GM12878 (cell line): ENCODE data around the gene KRT6B. TPM values are rescaled to one million over a fixed set of nuclear protein-coding genes. Genes with fewer than 3 reads are reported as not detected.

ENCODE experiments used
- ATAC-seq: fragments of 200-7000 bp; cut with Tn5 transposase; 3 replicates; pipeline ENCODE4 v1.9.1; 2020; ENCODE audit warnings: mild to moderate bottlenecking, moderate library complexity
- BruUV-seq: library from RNA; stranded (reverse); fragments of 400-500 nt; replicated peaks from 2 replicates; lab custom pipeline; 2021; lab: Mats Ljungman, UMichigan
- CTCF ChIA-PET: fragments of 300-600 bp; sonication (Branson Sonifier 250); formaldehyde crosslinking; extraction: SDS; loops from one replicate; lab custom pipeline; 2021; ENCODE audit warnings: inconsistent platforms; lab: Yijun Ruan, JAX
- POLR2A ChIA-PET: fragments of 350-600 bp; formaldehyde crosslinking; extraction: SDS; loops from one replicate; lab custom pipeline; 2021; ENCODE audit warnings: inconsistent platforms; lab: Charles Lee
- RAD21 ChIA-PET: fragments of 300-600 bp; sonication (Branson Sonifier 250); formaldehyde crosslinking; loops from one replicate; lab custom pipeline; 2023; ENCODE audit warnings: antibody characterized with exemption; ENCODE audit not compliant: unreplicated experiment; lab: Charles Lee
- SMC1A ChIA-PET: fragments of 300-600 bp; sonication (Branson Sonifier 250); formaldehyde crosslinking; loops from one replicate; lab custom pipeline; 2023; ENCODE audit not compliant: unreplicated experiment, uncharacterized antibody; lab: Charles Lee
- DNase-seq: peaks from one replicate; pipeline ENCODE4 v3.0.0-alpha.2; 2011; ENCODE audit warnings: low read depth, low spot score
- FAIRE-seq: peaks from 3 replicates; lab custom pipeline; 2011; peaks lifted over from hg19 to GRCh38; lab: Jason Lieb, UNC
- H2AFZ ChIP-seq: 2 replicates; pipeline ENCODE4 v1.6.0; 2011; ENCODE audit warnings: low read depth, low read length, control low read depth; ENCODE audit not compliant: control insufficient read depth
- H3K27ac ChIP-seq: 2 replicates; pipeline ENCODE4 v1.5.1; 2011; ENCODE audit warnings: control low read depth; ENCODE audit not compliant: control insufficient read depth, insufficient read depth
- H3K27me3 ChIP-seq, 2 experiments: replicated peaks in 1 of 2; 2 replicates each; pipeline versions ENCODE4 v1.6.0 to v1.6.1; 2011; ENCODE audit warnings: low read length in 1 of 2; ENCODE audit not compliant: control insufficient read depth in 2 of 2, insufficient read depth in 2 of 2
- H3K36me3 ChIP-seq, 2 experiments: 2 replicates each; pipeline ENCODE4 v1.5.1; 2011; ENCODE audit warnings: low read length in 1 of 2; ENCODE audit not compliant: control insufficient read depth in 2 of 2, insufficient read depth in 2 of 2
- H3K4me1 ChIP-seq: 2 replicates; pipeline ENCODE4 v1.6.1; 2011; ENCODE audit warnings: mild to moderate bottlenecking, low read length, moderate library complexity, mixed read lengths; ENCODE audit not compliant: control insufficient read depth, insufficient read depth
- H3K4me2 ChIP-seq: 2 replicates; pipeline ENCODE4 v1.6.0; 2011; ENCODE audit warnings: control low read depth; ENCODE audit not compliant: control insufficient read depth, insufficient read depth
- H3K4me3 ChIP-seq: fragments of 200-600 bp; sonication (generic); 2 replicates; pipeline ENCODE4 v1.5.1; 2016
- H3K79me2 ChIP-seq: 2 replicates; pipeline ENCODE4 v1.6.0; 2011; ENCODE audit warnings: low read length; ENCODE audit not compliant: control insufficient read depth, insufficient read depth
- H3K9ac ChIP-seq: 2 replicates; pipeline ENCODE4 v1.8.0; 2011; ENCODE audit warnings: low read length, control low read depth, mixed read lengths; ENCODE audit not compliant: control insufficient read depth, insufficient read depth
- H3K9me3 ChIP-seq: replicated peaks from 3 replicates; pipeline ENCODE4 v1.5.1; 2011; ENCODE audit warnings: mild to moderate bottlenecking, low read length; ENCODE audit not compliant: control insufficient read depth, insufficient read depth
- H4K20me1 ChIP-seq: 2 replicates; pipeline ENCODE4 v1.6.0; 2011; ENCODE audit not compliant: control insufficient read depth, insufficient read depth
- CHD4 ChIP-seq: fragments of 200-600 bp; sonication (generic); IDR thresholded peaks from 2 replicates; pipeline ENCODE4 v1.6.1; 2016; ENCODE audit warnings: mild to moderate bottlenecking
- FOXM1 ChIP-seq: IDR thresholded peaks from 2 replicates; pipeline ENCODE4 v1.6.1; 2012; ENCODE audit warnings: low read depth, mild to moderate bottlenecking, inconsistent platforms, low read length, moderate library complexity
- HDAC2 ChIP-seq: fragments of 200-600 bp; sonication (generic); IDR thresholded peaks from 2 replicates; pipeline ENCODE4 v1.6.1; 2017
- KLF5 ChIP-seq: fragments of 450-650 bp; IDR thresholded peaks from 2 replicates; pipeline ENCODE4 v1.6.1; 2014; ENCODE audit warnings: mild to moderate bottlenecking; ENCODE audit not compliant: partially characterized antibody
- MEF2B ChIP-seq: fragments of 450-650 bp; IDR thresholded peaks from 2 replicates; pipeline ENCODE4 v1.6.1; 2018; ENCODE audit warnings: mild to moderate bottlenecking, moderate library complexity; ENCODE audit not compliant: partially characterized antibody, poor library complexity, severe bottlenecking
- NFYA ChIP-seq: IDR thresholded peaks from 2 replicates; pipeline ENCODE4 v1.6.1; 2011; ENCODE audit warnings: low read depth, mild to moderate bottlenecking, low read length, improper control_type of control experiment, borderline replicate concordance
- RCOR1 ChIP-seq: conservative IDR thresholded peaks from 2 replicates; pipeline ENCODE4 v1.6.1; 2012; ENCODE audit warnings: low read depth, low read length, improper control_type of control experiment
- SREBF1 ChIP-seq: IDR thresholded peaks from 2 replicates; pipeline ENCODE4 v1.6.1; 2012; ENCODE audit warnings: mild to moderate bottlenecking, low read length
- WGBS: methylation state at CpG from one replicate; pipeline ENCODE4 v1.1.6; 2016; ENCODE audit warnings: low lambda C conversion rate; ENCODE audit not compliant: insufficient replicate concordance, insufficient coverage; ENCODE audit errors: missing lambda C conversion rate; 5-methylcytosine and 5-hydroxymethylcytosine counted together
- in situ Hi-C: fragments of 300-500 bp; cut with MboI; formaldehyde crosslinking; loops from 9 replicates; pipeline ENCODE4 v1.14.3; 2018; ENCODE audit warnings: mixed read lengths
- intact Hi-C: fragments of 100-400 bp; cut with micrococcal nuclease; formaldehyde crosslinking; loops from one replicate; pipeline ENCODE4 v1.14.2; 2022; ENCODE audit not compliant: unreplicated experiment
- polyA plus RNA-seq, 11 experiments: library from polyadenylated mRNA; depleted of rRNA in 4 of 11; unstranded in 6 of 11; stranded (reverse) in 5 of 11; fragments of >200 nt; fragmentation: Nextera tagmentation in 4 of 11; fragmentation: Illumina TruSeq in 1 of 11; extraction: Ambion mirVana in 4 of 11; extraction: Trizol in 1 of 11; gene quantifications; 1 replicate in 1 of 11; 2 replicates in 10 of 11; pipeline versions ENCODE4 v1.2.1 to v1.2.3, GENCODE V29; 2011 to 2016; ENCODE audit warnings: inconsistent platforms in 2 of 11, missing spikeins in 2 of 11, low read depth in 1 of 11
- total RNA-seq, 4 experiments: library from RNA; depleted of rRNA in 3 of 4; stranded (reverse); fragments of >200 nt in 3 of 4; fragmentation: Illumina TruSeq in 1 of 4; extraction: Trizol in 1 of 4; gene quantifications; 2 replicates each; pipeline versions ENCODE4 v1.2.1 to v1.2.3, GENCODE V29; 2013 to 2021
- TF ChIP-seq, protein P1 (sequence below): fragments of 450-650 bp; IDR thresholded peaks from 2 replicates; pipeline ENCODE4 v1.6.1; 2017; ENCODE audit warnings: mild to moderate bottlenecking, low read depth, inconsistent platforms; ENCODE audit not compliant: poor library complexity, severe bottlenecking
- TF ChIP-seq, protein P2 (sequence below): fragments of 450-650 bp; IDR thresholded peaks from 2 replicates; pipeline ENCODE4 v1.6.1; 2016; ENCODE audit warnings: mild to moderate bottlenecking
- TF ChIP-seq, protein P3 (sequence below): fragments of 450-650 bp; IDR thresholded peaks from 2 replicates; pipeline ENCODE4 v1.6.1; 2018; ENCODE audit warnings: borderline replicate concordance, mild to moderate bottlenecking; ENCODE audit not compliant: partially characterized antibody
- TF ChIP-seq, protein P4 (sequence below): fragments of 450-650 bp; IDR thresholded peaks from 2 replicates; pipeline ENCODE4 v1.6.1; 2017; ENCODE audit warnings: mild to moderate bottlenecking, moderate library complexity

KRT6B gene
- total and polyA plus RNA-seq, 10 of the 15 experiments (the other 5 are each of a cell fraction or from before 2014, with no cell fraction given) = 0.07 TPM; not detected in 9

DNA sequence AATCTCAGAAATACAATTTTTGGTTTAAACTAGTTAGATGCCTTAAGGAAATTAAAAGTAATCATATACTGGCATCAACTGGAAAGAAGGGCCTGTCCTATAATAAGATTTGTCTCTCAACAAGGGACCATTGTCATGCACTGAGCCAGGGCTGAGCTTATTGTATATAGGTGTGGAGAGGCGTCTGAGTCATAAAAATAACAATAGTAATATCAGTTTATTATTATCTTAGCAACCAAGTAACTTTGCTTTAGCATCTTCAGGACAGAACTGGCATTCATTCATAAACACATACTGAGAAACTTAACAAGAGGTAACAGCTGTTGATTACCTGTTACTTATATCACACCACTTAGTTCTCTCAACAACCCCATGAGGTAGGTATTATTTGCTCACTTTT, 24.9 kb downstream of the KRT6B start:
- ATAC-seq = no peak
- Histone ChIP-seq H3K36me3 (no peaks in the 10 kb centered on the region), H3K9ac (no peak overlapping the region), H3K79me2 (no peaks in the 10 kb centered on the region), H3K27ac (no peak overlapping the region), H4K20me1 (no peaks in the 10 kb centered on the region), H3K27me3 (peaks cover 2 to 4% of the 10 kb centered on the region in 2 experiments; a peak in 3 of 4 replicates), H3K9me3 (no peaks in the 10 kb centered on the region), H3K4me1 (no peaks in the 10 kb centered on the region), H3K4me2 (no peak overlapping the region), H3K4me3 (no peak overlapping the region), H2AFZ (no peak overlapping the region)
- intact Hi-C loops (no loop called here), in situ Hi-C loops (no loop called here)
- no TSS peak for BruUV-seq
- ChIA-PET POLR2A (no interaction called here), RAD21 (no interaction called here), SMC1A (interaction anchor here (0.9 to 1.5 kb wide), 2 partner anchors 13 to 457 kb away, joined by 3 to 4 read pairs; no protein-coding TSS in a partner anchor), CTCF (interaction anchor here (1.0 to 1.2 kb wide), 3 partner anchors 41 to 458 kb away, joined by 3 to 4 read pairs (median 4); no protein-coding TSS in a partner anchor)
- DNase-seq = no peak
- WGBS = 0% methylated on average over 1 of the region's 1 CpG
- FAIRE-seq = no peak
- no peak for TF ChIP-seq MEF2B
- no peak for TF ChIP-seq FOXM1
- TF ChIP-seq, protein P1, sequence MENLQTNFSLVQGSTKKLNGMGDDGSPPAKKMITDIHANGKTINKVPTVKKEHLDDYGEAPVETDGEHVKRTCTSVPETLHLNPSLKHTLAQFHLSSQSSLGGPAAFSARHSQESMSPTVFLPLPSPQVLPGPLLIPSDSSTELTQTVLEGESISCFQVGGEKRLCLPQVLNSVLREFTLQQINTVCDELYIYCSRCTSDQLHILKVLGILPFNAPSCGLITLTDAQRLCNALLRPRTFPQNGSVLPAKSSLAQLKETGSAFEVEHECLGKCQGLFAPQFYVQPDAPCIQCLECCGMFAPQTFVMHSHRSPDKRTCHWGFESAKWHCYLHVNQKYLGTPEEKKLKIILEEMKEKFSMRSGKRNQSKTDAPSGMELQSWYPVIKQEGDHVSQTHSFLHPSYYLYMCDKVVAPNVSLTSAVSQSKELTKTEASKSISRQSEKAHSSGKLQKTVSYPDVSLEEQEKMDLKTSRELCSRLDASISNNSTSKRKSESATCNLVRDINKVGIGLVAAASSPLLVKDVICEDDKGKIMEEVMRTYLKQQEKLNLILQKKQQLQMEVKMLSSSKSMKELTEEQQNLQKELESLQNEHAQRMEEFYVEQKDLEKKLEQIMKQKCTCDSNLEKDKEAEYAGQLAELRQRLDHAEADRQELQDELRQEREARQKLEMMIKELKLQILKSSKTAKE = no peak
- TF ChIP-seq, protein P2, sequence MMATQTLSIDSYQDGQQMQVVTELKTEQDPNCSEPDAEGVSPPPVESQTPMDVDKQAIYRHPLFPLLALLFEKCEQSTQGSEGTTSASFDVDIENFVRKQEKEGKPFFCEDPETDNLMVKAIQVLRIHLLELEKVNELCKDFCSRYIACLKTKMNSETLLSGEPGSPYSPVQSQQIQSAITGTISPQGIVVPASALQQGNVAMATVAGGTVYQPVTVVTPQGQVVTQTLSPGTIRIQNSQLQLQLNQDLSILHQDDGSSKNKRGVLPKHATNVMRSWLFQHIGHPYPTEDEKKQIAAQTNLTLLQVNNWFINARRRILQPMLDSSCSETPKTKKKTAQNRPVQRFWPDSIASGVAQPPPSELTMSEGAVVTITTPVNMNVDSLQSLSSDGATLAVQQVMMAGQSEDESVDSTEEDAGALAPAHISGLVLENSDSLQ = no peak
- TF ChIP-seq CHD4 = no peak
- TF ChIP-seq RCOR1 = no peak
- no peak for TF ChIP-seq NFYA
- no peak for TF ChIP-seq HDAC2
- no peak for TF ChIP-seq KLF5
- no peak for TF ChIP-seq SREBF1
- TF ChIP-seq, protein P3, sequence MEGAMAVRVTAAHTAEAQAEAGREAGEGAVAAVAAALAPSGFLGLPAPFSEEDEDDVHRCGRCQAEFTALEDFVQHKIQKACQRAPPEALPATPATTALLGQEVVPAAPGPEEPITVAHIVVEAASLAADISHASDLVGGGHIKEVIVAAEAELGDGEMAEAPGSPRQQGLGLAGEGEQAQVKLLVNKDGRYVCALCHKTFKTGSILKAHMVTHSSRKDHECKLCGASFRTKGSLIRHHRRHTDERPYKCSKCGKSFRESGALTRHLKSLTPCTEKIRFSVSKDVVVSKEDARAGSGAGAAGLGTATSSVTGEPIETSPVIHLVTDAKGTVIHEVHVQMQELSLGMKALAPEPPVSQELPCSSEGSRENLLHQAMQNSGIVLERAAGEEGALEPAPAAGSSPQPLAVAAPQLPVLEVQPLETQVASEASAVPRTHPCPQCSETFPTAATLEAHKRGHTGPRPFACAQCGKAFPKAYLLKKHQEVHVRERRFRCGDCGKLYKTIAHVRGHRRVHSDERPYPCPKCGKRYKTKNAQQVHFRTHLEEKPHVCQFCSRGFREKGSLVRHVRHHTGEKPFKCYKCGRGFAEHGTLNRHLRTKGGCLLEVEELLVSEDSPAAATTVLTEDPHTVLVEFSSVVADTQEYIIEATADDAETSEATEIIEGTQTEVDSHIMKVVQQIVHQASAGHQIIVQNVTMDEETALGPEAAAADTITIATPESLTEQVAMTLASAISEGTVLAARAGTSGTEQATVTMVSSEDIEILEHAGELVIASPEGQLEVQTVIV = no peak
- TF ChIP-seq, protein P4, sequence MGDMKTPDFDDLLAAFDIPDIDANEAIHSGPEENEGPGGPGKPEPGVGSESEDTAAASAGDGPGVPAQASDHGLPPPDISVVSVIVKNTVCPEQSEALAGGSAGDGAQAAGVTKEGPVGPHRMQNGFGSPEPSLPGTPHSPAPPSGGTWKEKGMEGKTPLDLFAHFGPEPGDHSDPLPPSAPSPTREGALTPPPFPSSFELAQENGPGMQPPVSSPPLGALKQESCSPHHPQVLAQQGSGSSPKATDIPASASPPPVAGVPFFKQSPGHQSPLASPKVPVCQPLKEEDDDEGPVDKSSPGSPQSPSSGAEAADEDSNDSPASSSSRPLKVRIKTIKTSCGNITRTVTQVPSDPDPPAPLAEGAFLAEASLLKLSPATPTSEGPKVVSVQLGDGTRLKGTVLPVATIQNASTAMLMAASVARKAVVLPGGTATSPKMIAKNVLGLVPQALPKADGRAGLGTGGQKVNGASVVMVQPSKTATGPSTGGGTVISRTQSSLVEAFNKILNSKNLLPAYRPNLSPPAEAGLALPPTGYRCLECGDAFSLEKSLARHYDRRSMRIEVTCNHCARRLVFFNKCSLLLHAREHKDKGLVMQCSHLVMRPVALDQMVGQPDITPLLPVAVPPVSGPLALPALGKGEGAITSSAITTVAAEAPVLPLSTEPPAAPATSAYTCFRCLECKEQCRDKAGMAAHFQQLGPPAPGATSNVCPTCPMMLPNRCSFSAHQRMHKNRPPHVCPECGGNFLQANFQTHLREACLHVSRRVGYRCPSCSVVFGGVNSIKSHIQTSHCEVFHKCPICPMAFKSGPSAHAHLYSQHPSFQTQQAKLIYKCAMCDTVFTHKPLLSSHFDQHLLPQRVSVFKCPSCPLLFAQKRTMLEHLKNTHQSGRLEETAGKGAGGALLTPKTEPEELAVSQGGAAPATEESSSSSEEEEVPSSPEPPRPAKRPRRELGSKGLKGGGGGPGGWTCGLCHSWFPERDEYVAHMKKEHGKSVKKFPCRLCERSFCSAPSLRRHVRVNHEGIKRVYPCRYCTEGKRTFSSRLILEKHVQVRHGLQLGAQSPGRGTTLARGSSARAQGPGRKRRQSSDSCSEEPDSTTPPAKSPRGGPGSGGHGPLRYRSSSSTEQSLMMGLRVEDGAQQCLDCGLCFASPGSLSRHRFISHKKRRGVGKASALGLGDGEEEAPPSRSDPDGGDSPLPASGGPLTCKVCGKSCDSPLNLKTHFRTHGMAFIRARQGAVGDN = no peak
